ENCODE measurements around the gene GNG4.

Gene GNG4

DNA sequence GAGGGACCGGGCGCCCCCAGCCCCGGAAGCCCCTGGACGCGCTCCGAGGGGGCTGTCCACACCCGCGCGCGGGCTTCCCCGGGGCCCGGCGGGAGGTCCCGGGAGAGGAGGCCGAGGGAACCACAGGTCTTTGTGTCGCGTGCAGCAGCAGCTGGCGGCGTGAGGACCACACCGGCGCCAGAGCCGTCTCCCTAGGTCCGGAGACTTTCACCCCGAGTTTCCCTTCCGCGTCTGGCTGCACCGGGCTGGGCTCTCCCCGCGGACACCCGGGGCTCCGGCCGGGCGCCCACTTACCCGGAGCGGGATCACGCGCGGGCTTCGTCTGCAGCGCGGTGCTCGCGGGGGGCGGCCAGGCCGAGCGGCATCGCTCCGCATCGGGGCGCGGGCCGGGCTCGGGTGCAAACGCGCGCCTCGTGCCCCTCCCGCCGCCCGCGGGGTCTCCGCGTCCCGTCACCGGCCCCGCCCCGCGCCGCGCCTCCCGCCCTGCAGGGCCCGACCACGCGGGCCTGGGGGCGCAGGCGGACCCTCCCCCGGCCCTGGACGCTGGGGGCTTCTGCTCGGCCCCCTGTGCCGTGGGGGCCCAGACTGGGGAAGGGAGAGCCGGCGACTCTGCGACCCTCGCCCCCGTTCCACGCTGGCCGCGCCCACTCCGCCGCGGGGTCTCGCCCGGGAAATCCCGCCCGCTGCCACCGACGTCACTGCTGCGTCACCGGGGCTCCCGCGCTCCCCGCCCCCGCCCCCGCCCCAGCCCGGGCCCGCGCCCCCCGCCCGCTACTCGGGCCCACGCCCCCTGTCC, at the start of gene GNG4:
Gene GNG4 (minus strand): TSS at position 417 of the 796 bp plus-strand sequence. CDS start 65,946 bp downstream, outside the sequence.
- DNase-seq, result peak; percentile 21

DNA sequence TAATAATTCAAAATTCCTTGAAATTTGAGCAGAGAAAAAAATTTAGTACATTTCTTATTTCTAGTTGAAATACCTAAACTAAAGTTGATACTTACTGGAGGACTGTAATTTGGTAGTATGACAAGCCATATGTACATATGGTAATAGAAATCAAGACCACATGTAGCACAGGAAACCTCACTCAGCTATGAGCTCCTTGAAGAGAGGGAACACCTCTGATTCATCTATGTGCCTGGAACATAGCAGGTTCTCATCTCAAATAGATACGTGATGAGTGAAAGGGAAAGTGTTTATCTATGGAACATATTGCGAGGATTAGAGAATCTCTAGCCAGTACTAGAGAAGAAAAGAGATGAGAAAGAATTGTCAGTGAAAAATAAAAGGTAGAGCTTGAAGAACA, 47.9 kb upstream of the GNG4 start:
- peak; percentile 10 for DNase-seq

GRCh38 chr1:235689356-235689755, 39.8 kb upstream of the GNG4 start:
- no peak for DNase-seq

- DNase-seq, result no peak
Measured at GRCh38 chr1:235688096-235688495, 38.5 kb upstream of the GNG4 start.

DNA sequence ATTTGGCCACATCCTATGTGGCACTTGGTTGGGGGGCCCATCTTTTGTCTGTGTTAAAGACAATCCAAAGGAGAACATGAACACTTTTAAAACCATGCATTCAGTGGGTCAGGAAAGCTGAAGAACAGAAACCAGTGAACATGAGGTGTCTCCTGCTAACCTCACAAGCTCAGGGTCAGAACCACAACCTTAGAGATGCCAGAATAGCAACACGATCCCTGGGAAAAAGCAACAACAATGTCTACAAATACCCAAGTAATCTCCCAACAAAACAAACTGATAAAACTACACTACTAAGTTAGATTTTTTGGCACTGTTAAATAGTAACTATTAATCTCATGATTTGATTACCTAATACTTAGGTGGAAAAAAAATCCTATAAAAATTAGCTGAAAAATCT, 34.1 kb upstream of the GNG4 start:
- DNase-seq, result no peak

DNA sequence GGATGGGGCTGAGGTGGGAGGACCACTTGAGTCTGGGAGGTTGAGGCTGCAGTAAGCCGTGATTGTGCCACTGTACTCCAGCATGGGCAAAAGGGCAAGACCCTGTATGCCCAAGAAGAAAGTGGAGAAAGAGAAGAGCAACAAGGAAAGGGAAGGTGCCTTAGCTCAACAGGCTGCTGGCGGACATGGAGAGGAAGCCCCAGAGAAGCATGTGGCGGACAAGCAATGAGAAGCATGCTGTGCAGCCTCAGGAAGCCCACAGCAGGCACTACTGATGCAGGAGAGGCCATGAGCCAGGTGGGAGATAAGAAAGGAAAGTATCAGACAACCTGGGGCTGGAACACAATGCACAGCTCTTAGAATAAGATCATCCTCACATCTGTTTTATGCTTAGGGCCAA, 32.6 kb upstream of the GNG4 start:
- DNase-seq, result no peak

- no peak for DNase-seq
Measured at GRCh38 chr1:235679644-235680043, 30.1 kb upstream of the GNG4 start.

GRCh38 chr1:235679005-235679404, 29.4 kb upstream of the GNG4 start:
- no peak for DNase-seq

- no peak for DNase-seq
Measured at GRCh38 chr1:235675152-235675890, 25.7 kb upstream of the GNG4 start.

DNA sequence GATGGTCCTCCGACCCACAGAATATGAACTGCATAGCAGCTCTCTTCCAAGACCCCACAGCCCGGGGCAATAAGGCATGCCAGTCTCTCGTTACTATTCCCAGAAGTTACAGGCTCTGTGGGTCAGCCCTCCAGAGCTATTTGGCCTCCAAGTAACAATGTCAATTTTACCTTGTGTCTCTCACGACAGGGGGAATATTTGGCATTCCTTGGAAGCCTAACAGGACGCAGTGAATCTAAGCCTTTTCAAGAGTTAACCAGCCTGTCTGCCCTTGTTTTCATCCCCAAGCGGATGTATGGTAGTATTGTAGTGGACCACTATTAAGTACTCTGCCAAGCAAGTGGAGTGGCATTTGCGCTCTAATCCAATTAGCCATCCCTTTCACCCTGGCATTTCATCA, 24.4 kb upstream of the GNG4 start:
- DNase-seq, result no peak

DNA sequence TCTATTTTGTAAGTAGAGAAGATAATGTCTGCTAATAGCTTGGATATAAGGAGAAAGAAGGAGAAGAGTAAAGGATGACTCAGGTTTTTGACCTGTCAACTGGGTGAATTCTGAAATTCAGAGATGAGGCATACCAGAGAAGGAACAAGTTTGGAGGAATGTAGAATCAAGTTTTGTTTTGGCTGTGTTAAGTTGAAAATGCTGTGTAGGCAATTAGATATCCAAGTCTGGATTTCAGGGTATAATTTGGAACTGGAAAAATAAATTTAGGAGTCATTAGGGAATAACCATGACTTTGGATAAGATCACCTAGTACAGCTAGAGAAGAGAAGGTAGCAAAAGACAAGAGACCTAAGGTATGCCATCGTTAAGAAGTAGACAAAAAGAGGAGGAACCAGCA, 22.4 kb upstream of the GNG4 start:
- no peak for DNase-seq

DNA sequence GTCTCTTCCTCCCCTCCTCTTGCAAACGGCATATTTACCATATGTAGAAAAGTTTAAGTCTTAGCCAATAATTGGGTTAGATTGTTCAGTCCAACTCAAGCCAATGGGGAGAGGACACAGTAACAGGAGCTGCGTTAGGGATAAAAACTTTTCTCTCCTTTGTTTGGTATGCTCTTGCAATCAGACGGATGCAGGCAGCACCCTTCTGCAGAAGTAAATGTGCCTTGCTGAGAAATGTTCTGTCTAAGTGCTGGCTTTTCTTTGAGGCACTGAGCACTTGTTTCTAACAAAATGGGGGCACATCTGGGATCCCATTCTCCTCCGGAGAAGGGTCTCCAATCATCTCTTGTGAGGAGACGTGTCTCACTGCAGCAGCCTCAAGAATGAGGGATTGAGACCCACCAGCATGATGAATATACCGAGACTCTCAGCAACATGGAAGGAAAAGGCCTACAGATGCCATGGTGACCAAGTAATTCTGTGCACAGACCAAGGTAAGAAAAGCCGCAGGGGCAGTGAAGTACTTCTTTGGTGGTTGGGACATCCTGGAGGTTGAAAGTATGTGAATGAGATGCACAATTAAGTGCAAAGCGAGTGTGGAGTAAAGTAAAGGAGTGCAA, 20.7 kb upstream of the GNG4 start:
- DNase-seq, result no peak

GRCh38 chr1:235669277-235669676, 19.7 kb upstream of the GNG4 start:
- DNase-seq, result no peak

DNA sequence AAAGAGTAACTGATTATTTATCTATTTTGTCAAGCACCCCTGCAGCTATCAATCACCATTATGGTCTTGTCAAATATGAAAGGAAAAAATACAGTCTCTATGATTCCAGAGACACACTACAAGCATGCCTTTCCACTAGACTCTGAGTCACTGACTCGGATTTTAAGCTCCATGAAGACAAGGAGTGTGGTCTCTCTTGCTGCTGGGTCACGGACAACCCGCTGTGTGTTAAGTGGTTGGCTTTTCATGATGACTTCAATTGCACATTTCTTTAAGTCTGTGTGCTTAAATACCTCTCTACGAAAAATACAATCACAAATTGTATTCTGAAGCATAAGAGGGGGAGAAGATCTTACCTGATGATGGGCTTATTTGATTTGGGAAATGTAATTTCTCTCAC, 14.0 kb upstream of the GNG4 start:
- no peak for DNase-seq

DNA sequence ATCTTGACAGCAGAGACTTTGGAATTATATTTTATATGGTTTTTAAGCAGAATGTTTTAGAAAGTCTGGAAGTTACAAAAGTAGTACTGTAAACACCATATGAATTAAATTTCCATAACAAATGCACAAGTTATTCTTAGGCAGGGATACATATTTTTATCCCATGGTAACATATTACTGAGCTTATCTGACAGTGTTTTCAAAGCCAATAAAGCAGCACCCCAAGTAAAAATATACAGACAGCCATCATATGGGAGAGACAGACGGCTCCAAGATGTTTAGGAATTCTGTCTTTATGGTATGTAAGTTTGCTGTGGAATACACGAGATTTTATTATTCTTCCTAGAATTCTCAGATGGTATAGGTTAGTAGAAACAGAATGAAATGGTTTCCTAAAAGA, 12.0 kb upstream of the GNG4 start:
- DNase-seq, result no peak

DNA sequence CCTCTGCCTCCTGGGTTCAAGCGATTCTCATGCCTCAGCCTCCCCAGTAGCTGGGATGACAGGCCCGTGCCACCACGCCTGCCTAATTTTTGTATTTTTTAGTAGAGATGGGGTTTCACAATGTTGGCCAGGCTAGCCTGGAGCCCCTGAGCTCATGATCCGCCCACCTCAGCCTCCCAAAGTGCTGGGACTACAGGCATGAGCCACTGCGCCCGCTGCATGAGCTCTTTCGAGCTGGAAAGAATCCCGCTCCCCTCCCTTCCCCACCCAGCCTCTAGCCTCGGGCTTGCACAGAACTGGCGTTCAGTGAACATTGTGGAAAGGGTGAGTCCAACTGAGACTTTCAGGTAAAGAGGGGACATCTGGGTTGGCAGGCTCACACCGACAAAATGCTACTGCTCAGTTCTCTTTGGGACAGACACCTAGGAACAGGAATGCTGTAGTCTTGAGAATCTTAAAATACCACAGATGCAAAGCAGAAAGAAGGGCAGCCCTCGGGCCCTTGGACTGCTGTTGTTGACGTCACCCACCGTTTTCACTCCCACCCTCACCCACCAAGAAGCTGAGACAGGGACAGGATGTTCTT, 9.7 kb upstream of the GNG4 start:
- no peak for DNase-seq

GRCh38 chr1:235657747-235658526, 8.4 kb upstream of the GNG4 start:
- DNase-seq, result no peak

GRCh38 chr1:235657269-235657668, 7.7 kb upstream of the GNG4 start:
- DNase-seq, result no peak

DNA sequence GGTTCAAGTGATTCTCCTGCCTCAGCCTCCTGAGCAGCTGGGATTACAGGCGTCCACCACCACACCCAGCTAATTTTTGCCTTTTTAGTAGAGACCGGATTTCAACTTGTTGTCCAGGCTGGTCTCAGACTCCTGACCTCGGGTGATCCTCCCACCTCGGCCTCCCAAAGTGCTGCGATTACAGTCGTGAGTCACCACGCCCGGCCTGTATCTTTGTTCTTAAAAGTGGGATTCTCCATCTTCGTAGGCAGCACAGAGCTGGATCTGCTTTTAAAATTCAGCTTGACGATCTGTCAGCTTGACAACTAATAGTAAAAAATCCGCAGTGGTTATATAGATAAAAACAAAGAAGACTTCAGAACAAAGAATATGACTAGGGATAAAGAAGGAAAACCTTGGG, 2.8 kb upstream of the GNG4 start:
- no peak for DNase-seq

DNA sequence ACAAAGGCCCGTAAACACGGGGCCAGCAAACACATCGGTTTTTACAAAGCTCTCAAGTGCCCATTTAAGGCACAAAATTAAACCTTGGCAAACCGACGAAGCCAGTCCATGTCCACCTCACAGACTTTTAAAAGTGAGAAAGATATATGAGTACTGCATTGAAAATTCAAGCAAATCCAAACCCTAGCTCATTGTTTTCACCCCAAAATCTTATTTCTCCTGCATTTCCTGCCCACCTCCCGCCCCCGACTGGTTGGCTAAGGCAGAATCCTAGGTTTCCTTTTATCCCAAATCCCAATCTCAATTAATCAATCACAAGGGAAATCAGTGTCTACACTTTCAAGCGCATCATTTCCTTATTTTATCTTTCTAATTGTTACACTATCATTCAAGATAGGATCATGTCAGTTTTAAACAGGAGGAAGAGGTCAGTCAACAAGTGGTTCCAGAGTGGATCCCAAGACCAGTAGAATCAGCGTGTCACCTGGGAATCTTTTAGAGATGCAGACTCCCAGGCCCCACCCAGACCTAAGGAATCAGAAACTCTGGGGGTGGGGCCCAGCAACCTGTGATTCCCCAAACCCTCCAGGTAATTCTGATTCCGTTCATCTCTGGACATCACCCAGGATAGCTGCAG, 1.7 kb upstream of the GNG4 start:
- DNase-seq, result no peak

DNA sequence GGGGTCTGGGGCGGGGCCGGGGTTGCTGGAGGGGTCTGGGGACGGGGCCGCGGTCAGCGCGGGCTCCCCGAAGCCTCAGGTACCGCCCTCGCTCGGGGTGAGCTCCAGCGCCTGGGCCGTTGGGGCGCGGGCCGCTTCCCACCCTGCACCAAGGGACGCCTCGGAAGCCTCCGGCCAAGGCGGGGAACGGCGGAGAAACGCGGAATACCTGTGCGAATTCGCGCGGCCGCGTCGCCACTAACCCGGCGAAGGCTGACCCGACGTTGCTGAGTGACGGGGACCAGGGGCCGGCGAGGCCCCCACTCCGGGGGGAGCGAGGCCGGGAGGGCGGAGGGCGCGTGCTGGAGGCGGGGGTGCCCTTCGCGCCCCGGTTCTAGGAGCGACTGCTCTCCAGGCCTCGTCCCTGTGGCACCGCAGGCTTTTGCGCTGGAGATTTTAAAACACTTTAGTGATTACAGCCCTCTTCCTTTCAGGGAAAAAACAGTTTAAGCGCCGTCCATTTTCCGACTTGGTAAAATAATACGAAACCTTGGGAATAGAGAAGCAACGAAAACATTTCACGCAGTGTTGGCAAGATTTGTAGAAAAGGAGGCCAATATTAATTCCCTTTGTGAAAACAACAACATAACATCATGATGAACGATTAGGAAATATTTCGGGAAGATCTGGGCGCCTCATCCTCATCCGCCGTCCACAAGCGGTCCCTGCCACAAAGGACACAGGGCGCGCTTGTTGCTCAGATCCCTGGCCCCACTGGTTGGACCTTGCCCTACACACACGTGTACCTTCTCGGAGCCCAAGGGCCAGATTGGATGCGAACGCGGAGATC, 971 bp upstream of the GNG4 start:
- DNase-seq, result peak; percentile 4

All from CD4-positive, alpha-beta T cell treated with Interleukin-12 subunit alpha and Interleukin-12 subunit beta, for 1 hour (primary cell).